ENCODE measurements around the gene EGFL6. TPM values are rescaled to one million over a fixed set of nuclear protein-coding genes. Genes with fewer than 3 reads are reported as not detected.
A peak's percentile ranks its signal among the peaks of the same experiment; 100 is the strongest.

The EGFL6 gene
- total and polyA plus RNA-seq, 10 of the 15 experiments (the other 5 are each of a cell fraction or from before 2014, with no cell fraction given), result 0.03 TPM; not detected in 9

GRCh38 chrX:13652850-13653693, 83.7 kb downstream of the EGFL6 start, which contains the start of gene TCEANC (continued):
- TF ChIP-seq TAF1 (IDR thresholded peaks at IDR 0.05; ENCODE audit: borderline replicate concordance, low read depth, low read length) (peak; percentile 42; the same call in 1 of the 2 replicates), RB1 (IDR thresholded peaks at IDR 0.05; ENCODE audit: borderline replicate concordance) (peak; percentile 63; the same call in 1 of the 2 replicates), BHLHE40 (IDR thresholded peaks at IDR 0.05; ENCODE audit: borderline replicate concordance in 1 of 2, low read depth in 2 of 2, low read length in 1 of 2) (peak; percentile 19 to 41; a peak in 2 of 4 replicates), STAT1 (conservative IDR thresholded peaks at IDR 0.05) (0 out of 2 replicates have a peak, but pooled peaks have one; percentile 45), FOS (IDR thresholded peaks at IDR 0.05; ENCODE audit: borderline replicate concordance, extremely low read depth, insufficient read length) (peak; percentile 35), NKRF (conservative IDR thresholded peaks at IDR 0.05) (peak; percentile 76), RUNX3 (IDR thresholded peaks at IDR 0.05; ENCODE audit: low read length) (0 out of 2 replicates have a peak, but pooled peaks have one; percentile 28), NR2C1 (IDR thresholded peaks at IDR 0.05) (0 out of 2 replicates have a peak, but pooled peaks have one; percentile 28), EED (IDR thresholded peaks at IDR 0.05; ENCODE audit: low read depth) (peak; percentile 47), ZBTB40 (IDR thresholded peaks at IDR 0.05; ENCODE audit: borderline replicate concordance) (peak; percentile 69), RAD51 (IDR thresholded peaks at IDR 0.05) (peak; percentile 97), PML (IDR thresholded peaks at IDR 0.05; ENCODE audit: low read length) (peak; percentile 11), ZNF24 (IDR thresholded peaks at IDR 0.05) (no peak), CHD2 (IDR thresholded peaks at IDR 0.05; ENCODE audit: borderline replicate concordance, low read depth, low read length) (peak; percentile 37; the same call in 1 of the 2 replicates), ZNF274 (IDR thresholded peaks at IDR 0.05; ENCODE audit: insufficient read depth, insufficient read length) (no peak), CREM (IDR thresholded peaks at IDR 0.05; ENCODE audit: low read depth) (0 out of 2 replicates have a peak, but pooled peaks have one; percentile 25), PAX8 (IDR thresholded peaks at IDR 0.05) (no peak), MTA3 (IDR thresholded peaks at IDR 0.05; ENCODE audit: borderline replicate concordance, low read length) (no peak), YY1 (IDR thresholded peaks at IDR 0.05; ENCODE audit: low read depth, low read length) (peak; percentile 93), ZNF687 (IDR thresholded peaks at IDR 0.05) (0 out of 2 replicates have a peak, but pooled peaks have one; percentile 52)
